ENCODE results near the gene COTL1.

The COTL1 gene

GRCh38 chr16:84596161-84596560 is 21.7 kb downstream of the COTL1 start:
- H3K4me3 ChIP-seq: no peak overlapping the region
- no peak for DNase-seq (ENCODE audit: low spot score)
- TF ChIP-seq, protein P1, sequence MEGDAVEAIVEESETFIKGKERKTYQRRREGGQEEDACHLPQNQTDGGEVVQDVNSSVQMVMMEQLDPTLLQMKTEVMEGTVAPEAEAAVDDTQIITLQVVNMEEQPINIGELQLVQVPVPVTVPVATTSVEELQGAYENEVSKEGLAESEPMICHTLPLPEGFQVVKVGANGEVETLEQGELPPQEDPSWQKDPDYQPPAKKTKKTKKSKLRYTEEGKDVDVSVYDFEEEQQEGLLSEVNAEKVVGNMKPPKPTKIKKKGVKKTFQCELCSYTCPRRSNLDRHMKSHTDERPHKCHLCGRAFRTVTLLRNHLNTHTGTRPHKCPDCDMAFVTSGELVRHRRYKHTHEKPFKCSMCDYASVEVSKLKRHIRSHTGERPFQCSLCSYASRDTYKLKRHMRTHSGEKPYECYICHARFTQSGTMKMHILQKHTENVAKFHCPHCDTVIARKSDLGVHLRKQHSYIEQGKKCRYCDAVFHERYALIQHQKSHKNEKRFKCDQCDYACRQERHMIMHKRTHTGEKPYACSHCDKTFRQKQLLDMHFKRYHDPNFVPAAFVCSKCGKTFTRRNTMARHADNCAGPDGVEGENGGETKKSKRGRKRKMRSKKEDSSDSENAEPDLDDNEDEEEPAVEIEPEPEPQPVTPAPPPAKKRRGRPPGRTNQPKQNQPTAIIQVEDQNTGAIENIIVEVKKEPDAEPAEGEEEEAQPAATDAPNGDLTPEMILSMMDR (IDR thresholded peaks at IDR 0.05): no peak
- no peak overlapping the region for H3K27ac ChIP-seq

GRCh38 chr16:84595052-84595481 is 22.8 kb downstream of the COTL1 start:
- TF ChIP-seq, protein P1 (IDR thresholded peaks at IDR 0.05): no peak
- Histone ChIP-seq H3K27ac (no peak overlapping the region), H3K4me3 (no peak overlapping the region)
- no peak for DNase-seq (ENCODE audit: low spot score)

GRCh38 chr16:84594725-84595038 is 23.2 kb downstream of the COTL1 start:
- Histone ChIP-seq H3K4me3 (no peak overlapping the region), H3K27ac (no peak overlapping the region)
- DNase-seq (ENCODE audit: low spot score): no peak
- TF ChIP-seq, protein P1 (IDR thresholded peaks at IDR 0.05): no peak

- TF ChIP-seq, protein P1 (IDR thresholded peaks at IDR 0.05): no peak
Observed at GRCh38 chr16:84593825-84594724, 23.8 kb downstream of the COTL1 start.

DNA sequence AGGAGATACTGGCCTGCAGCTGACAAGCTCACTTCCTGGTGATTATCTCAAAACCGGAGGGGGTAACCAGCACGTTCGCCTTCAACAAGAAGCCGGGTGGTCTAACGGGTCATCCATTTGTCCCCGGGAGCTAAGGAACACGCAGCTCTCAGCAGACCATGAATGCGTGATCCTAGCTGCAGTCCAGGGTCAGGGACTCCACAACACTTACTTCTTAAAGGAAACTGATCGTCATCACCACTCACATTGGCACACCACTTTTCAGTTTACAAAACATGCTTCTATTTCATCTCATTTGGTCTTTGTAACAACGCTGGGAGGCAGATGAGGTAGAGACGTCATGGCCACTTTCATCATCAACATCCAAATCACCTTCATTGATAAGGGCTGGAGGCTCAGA is 25.2 kb downstream of the COTL1 start:
- Histone ChIP-seq H3K4me3 (no peak overlapping the region), H3K27ac (no peak overlapping the region)
- no peak for DNase-seq (ENCODE audit: low spot score)
- TF ChIP-seq, protein P1 (IDR thresholded peaks at IDR 0.05): no peak

More at GRCh38 chr16:84593825-84594724, 23.8 kb downstream of the COTL1 start:
- H3K27ac ChIP-seq: no peak overlapping the region
- no peak overlapping the region for H3K4me3 ChIP-seq
- no peak for DNase-seq (ENCODE audit: low spot score)

DNA sequence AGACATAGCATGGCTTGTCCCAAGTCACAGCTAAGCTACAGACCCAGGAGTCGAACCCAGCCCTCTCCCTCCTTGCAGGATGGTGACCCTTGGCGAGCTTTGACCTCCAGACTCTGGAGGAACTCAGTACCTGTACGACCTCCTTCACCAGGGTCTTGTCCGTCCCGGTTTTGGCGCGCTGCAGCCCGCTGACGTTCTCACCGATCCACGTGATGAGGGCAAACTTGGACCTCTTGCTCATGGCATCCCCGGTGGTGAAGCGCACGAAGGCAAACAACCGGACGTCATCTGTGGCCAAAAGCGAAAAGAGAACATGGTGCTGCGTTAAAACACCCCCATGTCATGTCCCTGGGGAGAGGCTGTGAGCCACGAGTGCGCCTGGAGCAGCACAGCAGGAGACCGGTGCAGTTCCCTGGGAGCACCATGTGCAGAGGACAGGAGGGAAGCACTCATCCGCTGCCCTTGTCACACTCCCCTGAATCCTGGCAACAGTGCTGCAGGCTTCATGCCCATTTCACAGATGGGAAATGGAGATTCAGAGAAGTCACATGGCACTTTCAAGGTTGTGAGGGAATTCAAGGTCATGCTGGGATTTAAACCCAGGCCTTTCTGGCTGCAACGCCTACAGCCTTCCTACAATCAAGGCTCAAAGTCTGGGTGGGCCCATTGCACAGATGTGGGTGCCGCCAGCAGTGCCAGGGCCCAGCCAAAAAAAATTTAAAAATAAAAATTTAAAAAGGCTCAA is 27.7 kb downstream of the COTL1 start:
- TF ChIP-seq, protein P1 (IDR thresholded peaks at IDR 0.05): no peak
- Histone ChIP-seq H3K27ac (no peak overlapping the region), H3K4me3 (no peak overlapping the region)
- no peak for DNase-seq (ENCODE audit: low spot score)
